Keratinocyte (primary cell): Measurements from ENCODE around the gene EXOC3L2. TPM values are rescaled to one million over a fixed set of nuclear protein-coding genes. Genes with fewer than 3 reads are reported as not detected.

ENCODE experiments used
- DNase-seq: peaks from one replicate; pipeline ENCODE4 v3.0.0-alpha.2; 2011; ENCODE audit warnings: low read depth, missing footprints, low spot score
- FAIRE-seq: peaks from 2 replicates; lab custom pipeline; 2011; peaks lifted over from hg19 to GRCh38; lab: Jason Lieb, UNC
- H2AFZ ChIP-seq: 2 replicates; pipeline ENCODE4 v1.6.0; 2012; ENCODE audit warnings: low read length, control low read depth, inconsistent platforms; ENCODE audit not compliant: control insufficient read depth
- H3K27ac ChIP-seq: 2 replicates; pipeline ENCODE4 v1.5.1; 2011; ENCODE audit warnings: low read length; ENCODE audit not compliant: control insufficient read depth, insufficient read depth
- H3K27me3 ChIP-seq: 3 replicates; pipeline ENCODE4 v1.6.0; 2011; ENCODE audit warnings: low read length; ENCODE audit not compliant: control insufficient read depth, insufficient read depth; ENCODE audit errors: extremely low read depth
- H3K36me3 ChIP-seq, 2 experiments: 2 replicates in 1 of 2; 3 replicates in 1 of 2; pipeline ENCODE4 v1.5.1; 2011; ENCODE audit warnings: low read length in 2 of 2, mild to moderate bottlenecking in 1 of 2; ENCODE audit not compliant: control insufficient read depth in 2 of 2, insufficient read depth in 2 of 2; ENCODE audit errors: extremely low read depth in 1 of 2
- H3K4me1 ChIP-seq: 3 replicates; pipeline ENCODE4 v1.5.1; 2011; ENCODE audit warnings: low read length; ENCODE audit not compliant: control insufficient read depth, insufficient read depth; ENCODE audit errors: extremely low read depth
- H3K4me2 ChIP-seq: 3 replicates; pipeline ENCODE4 v1.6.0; 2011; ENCODE audit warnings: low read depth, low read length; ENCODE audit not compliant: control insufficient read depth, insufficient read depth; ENCODE audit errors: extremely low read depth
- H3K4me3 ChIP-seq, 3 experiments: fragments of 200-600 bp in 1 of 3; sonication (generic) in 1 of 3; 2 replicates in 2 of 3; 3 replicates in 1 of 3; pipeline ENCODE4 v1.5.1; 2011 to 2016; ENCODE audit warnings: low read length in 3 of 3, mild to moderate bottlenecking in 3 of 3, control low read depth in 2 of 3, inconsistent platforms in 1 of 3, low read depth in 1 of 3, mixed read lengths in 1 of 3, mixed run types in 1 of 3, moderate library complexity in 1 of 3; ENCODE audit not compliant: control insufficient read depth in 2 of 3, insufficient read depth in 2 of 3; ENCODE audit errors: extremely low read depth in 1 of 3
- H3K79me2 ChIP-seq: 2 replicates; pipeline ENCODE4 v1.6.0; 2012; ENCODE audit warnings: low read length; ENCODE audit not compliant: control insufficient read depth, insufficient read depth
- H3K9ac ChIP-seq: 3 replicates; pipeline ENCODE4 v1.6.0; 2011; ENCODE audit warnings: low read length; ENCODE audit not compliant: control insufficient read depth, insufficient read depth; ENCODE audit errors: extremely low read depth
- H3K9me1 ChIP-seq: 3 replicates; pipeline ENCODE4 v1.6.0; 2011; ENCODE audit warnings: low read length; ENCODE audit not compliant: control insufficient read depth, insufficient read depth; ENCODE audit errors: extremely low read depth
- H3K9me3 ChIP-seq: 2 replicates; pipeline ENCODE4 v1.5.1; 2012; ENCODE audit warnings: low read depth, low read length; ENCODE audit not compliant: control insufficient read depth
- H4K20me1 ChIP-seq: 3 replicates; pipeline ENCODE4 v1.6.0; 2011; ENCODE audit warnings: low read length; ENCODE audit not compliant: control insufficient read depth, insufficient read depth; ENCODE audit errors: extremely low read depth
- CTCF ChIP-seq, 3 experiments: IDR thresholded peaks in 1 of 3; conservative IDR thresholded peaks in 1 of 3; optimal IDR thresholded peaks in 1 of 3; 2 replicates in 2 of 3; 3 replicates in 1 of 3; pipeline versions ENCODE3 to v1.5.1; 2011; ENCODE audit warnings: low read length in 3 of 3, mild to moderate bottlenecking in 3 of 3, moderate library complexity in 2 of 3, control low read depth in 1 of 3, inconsistent platforms in 1 of 3; ENCODE audit not compliant: insufficient read depth in 2 of 3; ENCODE audit errors: extremely low read depth in 1 of 3
- EZH2 ChIP-seq: IDR thresholded peaks from one replicate; pipeline ENCODE4 v1.6.1; 2012; ENCODE audit warnings: inconsistent platforms, mild to moderate bottlenecking, low read length, moderate library complexity
- dilution Hi-C: fragments of 300-500 bp; cut with MboI; formaldehyde crosslinking; loops from one replicate; pipeline ENCODE4 v1.7.0; 2020; ENCODE audit warnings: low sequenced_read_pairs; ENCODE audit not compliant: extremely low pct_ligation_motif_present
- polyA plus RNA-seq, 5 experiments: library from polyadenylated mRNA; depleted of rRNA in 3 of 5; stranded (reverse) in 3 of 5; stranded (forward) in 1 of 5; unstranded in 1 of 5; fragments of >200 nt; gene quantifications; 1 replicate in 1 of 5; 2 replicates in 3 of 5; 3 replicates in 1 of 5; pipeline versions ENCODE4 v1.2.1 to v1.2.3, GENCODE V29; 2011 to 2012; ENCODE audit warnings: missing spikeins in 2 of 5, low read depth in 1 of 5, low replicate concordance in 1 of 5

The EXOC3L2 gene
- polyA plus RNA-seq, 1 donor (not counting 4 experiments of a cell fraction or from before 2014, with no cell fraction given) = 0.08 TPM

- peak overlapping the region; percentile 79 for H2AFZ ChIP-seq
- dilution Hi-C loops = no loop called here
- H3K4me3 ChIP-seq = peak overlapping the region; percentile 39 to 63 (median 51)
- H3K4me2 ChIP-seq = peak overlapping the region; percentile 83
- peaks cover 0 to 6% of the 10 kb centered on the region in 2 experiments for H3K36me3 ChIP-seq
- peaks cover 3% of the 10 kb centered on the region for H3K9me1 ChIP-seq
- H3K27me3 ChIP-seq = no peaks in the 10 kb centered on the region
- peaks cover 38% of the 10 kb centered on the region for H3K79me2 ChIP-seq
- H3K9ac ChIP-seq = peak overlapping the region; percentile 48
- peaks cover 28% of the 10 kb centered on the region for H3K4me1 ChIP-seq
- TF ChIP-seq EZH2 (no peak), CTCF (optimal IDR thresholded peaks at IDR 0.05 in 1 of 3, IDR thresholded peaks at IDR 0.05 in 1 of 3, conservative IDR thresholded peaks at IDR 0.05 in 1 of 3; ENCODE audit: extremely low read depth in 1 of 3, insufficient read depth in 2 of 3, low read length in 3 of 3) (no peak)
- H3K27ac ChIP-seq = peak overlapping the region; percentile 29
- no peaks in the 10 kb centered on the region for H3K9me3 ChIP-seq
- no peak for DNase-seq
- no peak for FAIRE-seq
- peaks cover 10% of the 10 kb centered on the region for H4K20me1 ChIP-seq
Measured at GRCh38 chr19:45250216-45250831, 5.1 kb upstream of the EXOC3L2 start.

- H3K4me3 ChIP-seq = no peak overlapping the region
- H3K9ac ChIP-seq = no peak overlapping the region
- DNase-seq = no peak
- H3K4me2 ChIP-seq = no peak overlapping the region
- peaks cover 0 to 2% of the 10 kb centered on the region in 2 experiments for H3K36me3 ChIP-seq
- H4K20me1 ChIP-seq = peaks cover 8% of the 10 kb centered on the region
- H3K79me2 ChIP-seq = peaks cover 30% of the 10 kb centered on the region
- H3K9me1 ChIP-seq = peaks cover 3% of the 10 kb centered on the region
- no peak for FAIRE-seq
- TF ChIP-seq CTCF (optimal IDR thresholded peaks at IDR 0.05 in 1 of 3, IDR thresholded peaks at IDR 0.05 in 1 of 3, conservative IDR thresholded peaks at IDR 0.05 in 1 of 3; ENCODE audit: extremely low read depth in 1 of 3, insufficient read depth in 2 of 3, low read length in 3 of 3) (no peak), EZH2 (no peak)
- peaks cover 28% of the 10 kb centered on the region for H3K4me1 ChIP-seq
- H3K27ac ChIP-seq = no peak overlapping the region
- dilution Hi-C loops = no loop called here
- H2AFZ ChIP-seq = no peak overlapping the region
- no peaks in the 10 kb centered on the region for H3K27me3 ChIP-seq
- H3K9me3 ChIP-seq = no peaks in the 10 kb centered on the region
Measured at GRCh38 chr19:45249261-45250033, 4.2 kb upstream of the EXOC3L2 start.
